NCI-H526 treated with DMSO at 0.1 percent for 48 hours (cell line): Measurements from ENCODE around the gene FADS2.
A peak's percentile ranks its signal among the peaks of the same experiment; 100 is the strongest.

Experiments used
- DNase-seq: peaks from one replicate; lab custom pipeline; 2025; lab: John Stamatoyannopoulos, UW

FADS2 gene

DNA sequence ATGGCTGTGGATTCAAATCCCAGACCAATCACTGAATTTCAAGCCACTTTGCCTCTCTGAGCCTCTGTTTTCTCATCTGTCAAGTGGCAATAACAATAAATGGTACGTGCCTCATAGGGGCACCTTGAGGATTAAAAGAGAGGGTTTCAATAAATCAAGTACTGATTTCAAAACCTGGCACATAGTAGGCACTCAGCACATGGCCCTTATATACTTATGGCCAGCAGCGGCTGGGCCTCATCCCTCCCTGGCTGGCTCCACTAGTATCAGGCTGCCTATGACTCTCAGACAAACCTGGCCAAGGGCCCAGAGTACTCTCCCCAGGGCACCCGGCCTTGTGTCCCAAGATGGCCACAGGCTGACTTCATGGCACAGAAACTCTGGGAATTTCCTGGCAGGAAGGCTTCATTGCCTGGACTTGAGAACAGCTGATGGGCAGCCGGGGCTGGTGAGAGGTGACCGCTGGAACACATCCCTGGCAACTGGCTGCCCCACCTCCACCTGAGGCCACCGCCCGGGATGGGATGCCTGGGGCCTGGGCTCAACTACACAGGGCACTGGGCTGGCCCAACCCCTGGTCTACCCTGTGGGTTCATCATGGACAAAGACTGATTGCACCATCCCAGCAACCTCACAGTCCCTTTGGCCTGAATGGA lies 59.9 kb downstream of the FADS2 start:
- no peak for DNase-seq

- DNase-seq = no peak
Measured at GRCh38 chr11:61888590-61888989, 60.5 kb downstream of the FADS2 start.

- DNase-seq = peak; percentile 28
Measured at GRCh38 chr11:61889831-61890230, 61.7 kb downstream of the FADS2 start.

DNA sequence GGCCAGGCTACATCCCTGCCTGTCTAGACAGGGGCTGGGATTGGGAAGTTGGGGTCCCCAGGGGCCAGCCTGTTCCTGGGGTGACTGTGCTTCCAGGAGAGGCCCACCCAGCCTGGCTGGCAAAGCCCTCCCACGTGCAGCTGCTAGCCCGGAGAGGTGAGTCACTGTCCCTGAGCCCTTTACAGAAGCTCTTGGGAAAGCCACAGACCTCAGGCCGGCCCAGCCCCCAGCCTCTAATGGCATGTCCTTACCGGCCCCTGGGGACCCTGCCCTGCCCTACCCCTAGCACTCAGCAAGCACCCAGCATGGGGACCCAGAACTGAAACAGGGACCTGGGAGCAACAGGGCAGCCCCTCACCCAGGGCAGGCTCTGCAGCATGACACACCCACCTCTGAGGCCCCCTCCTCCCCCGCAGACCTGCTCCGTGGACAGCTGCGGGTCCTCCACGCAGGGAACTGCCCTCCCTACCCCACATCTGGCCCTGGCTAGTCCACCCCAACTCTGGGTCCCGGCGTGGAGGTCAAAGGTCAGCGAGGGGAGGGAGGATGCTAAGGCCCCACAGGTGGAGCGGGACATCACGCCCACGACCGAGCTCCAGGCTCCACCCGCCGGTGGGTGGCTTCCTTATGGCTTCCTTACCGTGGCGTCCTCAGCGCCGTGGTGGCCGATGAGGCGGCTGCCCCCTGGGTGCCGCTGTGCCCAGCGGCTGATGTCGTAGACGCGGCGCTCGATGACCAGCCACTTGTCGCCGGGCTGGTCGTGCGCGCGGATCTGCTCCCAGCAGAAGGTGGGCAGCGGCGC lies 62.6 kb downstream of the FADS2 start:
- DNase-seq = peak; percentile 32

DNA sequence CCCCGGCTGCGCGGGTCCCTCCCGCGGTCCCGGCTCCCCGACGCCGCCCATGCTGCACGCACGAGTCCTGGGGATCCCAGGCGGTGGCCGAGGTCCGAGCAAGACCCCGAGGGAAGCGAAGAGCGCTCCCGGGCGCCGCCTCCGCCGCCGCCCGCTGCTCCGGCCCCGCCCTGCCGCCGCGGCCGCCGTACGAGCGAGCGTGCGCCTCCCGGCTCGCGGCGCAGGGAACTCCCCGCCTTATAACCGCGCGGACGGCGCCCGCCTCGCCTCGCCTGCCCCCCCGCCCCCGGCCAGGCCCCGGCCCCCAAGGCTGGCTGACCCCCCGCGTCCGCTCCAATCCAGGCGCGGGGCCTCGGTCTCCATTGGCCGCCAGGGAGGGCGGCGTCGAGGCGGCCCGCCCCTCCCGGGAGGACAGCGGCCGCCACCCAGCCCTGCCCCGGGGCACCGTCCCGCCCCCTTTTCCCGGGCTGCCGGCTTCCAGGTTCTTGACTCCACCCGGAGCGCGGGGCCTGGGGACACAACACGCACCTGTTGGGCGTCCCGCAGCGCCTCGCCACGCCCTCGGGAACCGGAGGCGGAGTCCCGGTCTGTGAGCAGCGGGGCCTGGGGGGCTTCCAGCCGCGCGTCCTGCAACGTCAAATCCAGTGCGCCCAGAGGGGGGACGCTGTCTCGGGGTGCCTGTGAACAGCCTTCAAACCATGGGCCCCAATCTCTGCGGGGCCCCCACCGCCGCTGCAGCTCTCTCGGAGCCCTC lies 63.4 kb downstream of the FADS2 start, which contains the start of gene FADS3:
TSS of gene FADS3 (minus strand) at position 215 of the 754 bp plus-strand sequence. CDS start at position 51, 164 bp downstream.
- DNase-seq = peak; percentile 68

DNA sequence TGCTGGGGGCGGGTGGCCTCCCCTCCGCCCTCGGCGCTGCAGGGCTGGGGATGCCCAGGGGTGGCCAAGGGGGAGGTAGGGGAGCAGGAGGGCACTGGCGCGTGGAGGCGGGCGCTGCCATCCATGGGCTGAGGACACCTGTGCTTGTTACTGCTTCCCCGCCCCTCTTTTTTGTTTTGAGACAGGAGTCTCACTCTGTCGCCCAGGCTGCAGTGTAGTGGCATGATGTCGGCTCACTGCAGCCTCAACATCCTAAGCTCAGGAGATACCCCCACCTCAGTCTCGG lies 63.9 kb downstream of the FADS2 start:
- no peak for DNase-seq

GRCh38 chr11:61893981-61894380 lies 65.9 kb downstream of the FADS2 start:
- no peak for DNase-seq

GRCh38 chr11:61895046-61895717 lies 67.1 kb downstream of the FADS2 start:
- no peak for DNase-seq

DNA sequence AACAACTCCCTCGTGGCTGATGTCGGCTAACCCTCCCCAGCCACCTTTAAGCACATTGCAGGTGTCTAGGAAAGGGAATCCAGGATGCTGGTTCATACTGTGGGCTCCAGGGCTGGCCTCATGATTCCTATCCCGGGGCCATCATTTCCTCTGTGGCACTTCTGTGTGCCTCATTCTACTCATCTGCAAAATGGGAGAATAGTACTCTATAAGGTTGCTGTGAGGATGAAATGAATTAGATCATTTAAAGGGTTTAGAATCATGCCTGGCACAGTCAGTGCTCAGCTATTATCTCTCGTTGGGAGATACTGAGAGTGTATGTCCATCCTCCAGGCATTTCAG lies 67.6 kb downstream of the FADS2 start:
- DNase-seq = no peak

GRCh38 chr11:61896665-61897386 lies 68.7 kb downstream of the FADS2 start:
- DNase-seq = no peak

GRCh38 chr11:61897387-61898246 lies 69.5 kb downstream of the FADS2 start:
- peak; percentile 54 for DNase-seq

DNA sequence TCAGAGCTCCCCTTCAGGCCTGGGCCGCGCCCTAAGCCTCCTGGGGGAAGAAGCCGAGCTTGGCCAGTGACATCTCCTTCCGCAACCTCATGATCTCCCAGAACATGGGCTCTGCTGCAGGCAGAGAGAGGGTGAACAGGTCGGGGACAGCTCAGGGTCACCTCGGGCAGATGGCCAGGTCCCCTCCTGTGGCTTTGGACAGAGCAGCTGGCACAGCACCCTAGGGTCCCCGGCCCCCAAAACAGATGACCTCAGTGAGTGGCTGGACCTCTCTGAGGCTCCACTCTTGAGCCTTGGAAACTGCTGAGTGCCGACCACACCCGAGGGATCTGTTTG lies 70.1 kb downstream of the FADS2 start:
- no peak for DNase-seq

GRCh38 chr11:61899146-61899841 lies 71.2 kb downstream of the FADS2 start:
- peak; percentile 47 for DNase-seq

DNA sequence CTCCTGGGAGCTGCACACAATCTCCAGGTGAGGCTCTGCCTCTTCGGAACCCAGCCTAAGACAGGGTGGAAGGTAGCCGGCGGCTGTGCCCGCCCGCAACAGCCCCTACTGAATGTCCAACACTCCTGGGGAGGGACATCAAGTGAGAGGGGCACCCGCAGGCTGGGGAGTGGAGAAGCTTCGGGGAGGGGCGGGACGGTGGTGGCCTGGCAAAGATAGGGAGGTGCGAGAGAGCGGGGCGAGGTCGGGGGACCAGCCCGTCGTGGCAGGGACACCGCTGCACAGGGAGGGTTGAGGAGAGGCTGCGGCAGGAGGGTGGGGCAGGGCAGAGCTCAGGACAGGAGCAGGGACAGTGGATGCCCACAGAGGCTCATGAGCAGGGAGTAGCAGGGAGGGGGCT lies 72.2 kb downstream of the FADS2 start:
- no peak for DNase-seq

DNA sequence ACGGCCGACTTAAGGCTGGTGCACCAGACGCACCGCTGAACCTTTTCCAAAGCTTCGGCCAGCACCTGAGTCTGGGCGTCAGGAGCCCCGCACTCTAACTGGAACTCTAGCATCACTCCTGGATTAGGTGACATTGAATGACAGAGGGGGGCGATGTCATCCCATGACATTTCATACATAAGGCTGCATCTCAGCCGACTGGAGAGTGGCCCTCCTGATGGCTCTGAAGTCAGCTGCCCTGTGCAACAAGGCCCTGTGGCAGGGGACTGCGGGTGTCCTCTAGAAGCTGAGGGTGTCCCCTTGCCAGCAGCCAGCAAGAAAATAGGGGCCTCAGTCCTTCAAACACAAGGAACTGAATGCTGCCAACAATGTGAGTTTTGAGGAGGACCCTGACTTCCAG lies 73.3 kb downstream of the FADS2 start:
- no peak for DNase-seq

DNA sequence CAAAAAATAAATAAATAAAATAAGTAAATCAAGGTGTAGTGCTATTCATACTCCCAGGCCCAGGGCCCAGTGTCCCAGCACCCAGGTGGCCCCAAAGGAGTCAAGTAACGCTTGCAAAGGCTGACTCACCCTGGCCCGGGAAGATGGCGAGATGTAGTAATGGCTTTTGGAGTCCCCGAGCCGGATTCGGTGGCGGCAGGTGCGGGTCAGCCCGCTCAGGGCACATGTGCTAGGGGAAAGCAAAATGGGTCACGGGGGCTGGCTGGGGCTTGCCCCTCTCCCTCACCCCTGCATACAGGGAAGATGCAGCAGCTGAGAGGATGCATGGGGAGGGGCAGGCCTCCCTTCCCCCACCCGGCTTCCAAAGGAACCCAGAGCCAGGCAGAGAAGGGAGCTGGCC lies 74.2 kb downstream of the FADS2 start:
- no peak for DNase-seq

- DNase-seq = no peak
Measured at GRCh38 chr11:61903845-61904244, 75.7 kb downstream of the FADS2 start.

- DNase-seq = no peak
Measured at GRCh38 chr11:61904539-61905048, 76.5 kb downstream of the FADS2 start.

DNA sequence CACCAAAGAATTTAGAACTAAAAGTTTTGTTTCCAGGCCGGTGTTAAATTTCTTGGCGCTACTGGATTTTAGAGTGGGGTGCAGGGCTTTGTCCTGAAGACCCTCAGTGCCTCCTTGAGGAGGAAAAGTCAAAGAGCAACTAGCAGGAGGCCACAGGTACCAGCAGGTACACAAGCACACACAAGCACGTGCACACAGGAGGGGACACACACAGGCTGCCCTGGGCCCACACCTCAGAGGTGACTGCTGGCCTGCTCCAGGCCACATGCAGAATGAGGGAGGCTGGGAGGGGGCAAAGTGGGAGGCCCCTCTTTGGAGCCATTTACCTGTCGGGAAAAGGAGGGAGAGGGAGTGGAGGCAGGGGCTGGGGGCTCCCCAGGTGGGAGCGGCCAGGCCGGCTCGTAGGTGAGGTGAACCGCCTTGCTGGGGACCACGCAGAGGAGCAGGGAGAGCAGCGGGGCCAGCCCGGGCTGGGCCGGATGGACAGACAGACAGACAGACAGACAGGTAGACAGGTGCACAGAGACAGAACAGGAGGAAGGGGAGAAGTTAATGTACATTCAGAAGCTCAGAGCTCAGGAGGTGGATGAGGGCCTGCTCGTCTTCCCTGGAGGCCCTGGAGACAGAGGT lies 77.1 kb downstream of the FADS2 start:
- DNase-seq = no peak
